ENCODE measurements around the gene CCZ1B.
"Not testable (repeated sequence)": the region's sequence is repeated elsewhere in the genome, so short reads cannot be mapped to it uniquely, and the experiment has no call there.

- TF ChIP-seq CTCF, POLR2AphosphoS5, POLR2A (IDR thresholded peaks at IDR 0.05): not testable (repeated sequence)
These were observed 44.5 kb downstream of the CCZ1B start for GRCh38 chr7:6781581-6781980.

Data from gastroesophageal sphincter (tissue), 3 donors.